ENCODE results near the gene HIPK4.
"Not testable (repeated sequence)": the region's sequence is repeated elsewhere in the genome, so short reads cannot be mapped to it uniquely, and the experiment has no call there.

Gene HIPK4

DNA sequence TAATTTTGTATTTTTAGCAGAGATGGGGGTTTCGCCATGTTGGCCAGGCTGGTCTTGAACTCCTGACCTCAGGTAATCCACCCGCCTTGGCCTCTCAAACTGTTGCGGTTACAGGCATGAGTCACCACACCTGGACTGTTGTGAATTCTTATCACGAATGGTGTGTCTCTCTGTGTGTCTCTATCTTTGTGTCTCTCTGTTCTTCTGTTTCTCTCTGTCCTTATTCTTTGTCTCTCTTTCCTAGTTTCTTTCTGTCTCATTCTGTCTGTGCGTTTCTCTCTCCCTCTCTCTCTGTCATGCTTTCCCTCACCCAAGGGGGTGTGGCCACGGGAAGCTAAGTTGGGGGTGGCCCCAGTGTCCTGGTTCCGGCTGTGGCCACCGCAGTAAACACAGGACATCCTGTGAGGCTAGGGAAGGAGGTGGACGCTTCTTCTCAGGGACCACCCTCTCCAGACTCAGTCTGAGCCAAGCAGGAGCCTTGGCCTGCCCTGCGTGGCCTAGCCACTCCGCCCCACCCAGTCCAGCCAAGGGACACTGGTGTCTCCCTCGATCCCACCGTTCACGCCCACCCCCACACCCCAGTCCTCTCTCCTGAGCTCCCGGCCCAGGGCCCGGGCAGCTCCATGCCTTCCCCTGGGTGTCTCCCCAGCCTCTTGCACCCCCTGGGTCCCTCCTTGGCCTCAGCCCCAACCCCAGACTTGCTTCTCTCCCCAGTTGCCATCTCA is 27.1 kb upstream of the HIPK4 start:
- no peak for DNase-seq (ENCODE audit: low read depth)

DNA sequence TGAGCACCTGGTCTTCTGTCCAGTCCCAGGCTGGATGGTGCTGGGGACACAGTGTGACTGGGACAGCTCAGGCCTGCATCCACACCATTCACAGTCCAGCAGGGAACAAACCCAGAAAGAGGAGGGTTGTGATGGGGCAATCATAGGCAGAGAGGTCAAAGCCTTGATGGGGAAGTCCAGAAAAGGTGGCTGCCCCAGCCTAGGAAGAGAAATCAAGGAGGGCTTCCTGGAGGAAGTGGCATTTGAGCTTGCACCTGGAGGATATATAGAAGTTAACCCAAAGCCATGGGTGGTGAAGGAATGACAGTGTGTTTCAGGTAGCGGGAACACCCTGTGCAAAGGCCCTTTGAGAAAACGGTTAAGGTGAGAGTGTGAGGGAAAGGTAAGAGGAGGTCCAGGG is 25.8 kb upstream of the HIPK4 start:
- no peak for DNase-seq (ENCODE audit: low read depth)

DNA sequence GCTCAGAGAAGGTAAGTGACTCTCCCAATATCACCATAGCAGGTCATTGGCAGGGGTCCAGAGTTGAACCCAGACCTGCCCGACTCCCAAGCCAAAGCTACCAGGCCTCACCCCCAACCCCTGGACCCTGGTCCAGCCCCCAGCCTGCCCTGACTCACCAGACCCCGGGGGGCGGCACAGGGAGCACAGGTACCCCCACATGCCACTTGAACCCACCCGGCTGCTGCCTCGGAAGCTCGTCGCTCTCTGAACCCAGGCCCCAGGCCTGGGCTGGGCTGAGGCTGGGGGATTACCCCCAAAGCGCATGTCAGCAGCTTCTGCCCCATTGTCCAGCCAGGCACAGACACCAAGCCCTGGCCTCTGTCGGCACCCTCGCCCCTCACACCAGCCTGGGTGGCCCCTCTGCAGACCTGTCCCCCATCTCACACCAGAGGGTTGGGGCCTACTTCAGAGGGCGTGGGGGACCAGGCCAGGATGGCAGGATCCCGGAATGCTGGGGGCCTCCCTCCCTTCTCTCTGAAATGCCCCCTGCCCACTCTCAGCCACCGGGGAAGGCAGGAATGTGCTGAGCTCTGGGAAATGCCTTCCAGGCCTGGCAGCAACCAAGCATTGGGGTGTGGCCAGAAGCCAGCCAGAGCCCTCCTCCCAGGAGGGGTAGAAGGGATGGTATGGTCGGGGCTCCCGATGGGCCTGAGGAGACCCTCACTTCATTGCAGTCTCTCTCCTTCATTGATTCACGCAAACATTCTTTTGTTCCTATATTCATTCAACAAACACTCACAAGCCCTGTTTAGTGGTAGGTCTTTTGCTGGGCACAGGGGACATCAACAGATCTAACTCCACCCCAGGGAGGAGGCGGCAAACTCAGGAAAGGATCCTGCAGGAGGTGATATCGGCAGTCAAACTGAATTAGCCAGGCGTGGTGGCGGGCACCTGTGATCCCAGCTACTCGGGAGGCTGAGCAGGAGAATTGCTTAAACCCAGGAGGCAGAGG is 24.9 kb upstream of the HIPK4 start:
- DNase-seq (ENCODE audit: low read depth) = no peak

DNA sequence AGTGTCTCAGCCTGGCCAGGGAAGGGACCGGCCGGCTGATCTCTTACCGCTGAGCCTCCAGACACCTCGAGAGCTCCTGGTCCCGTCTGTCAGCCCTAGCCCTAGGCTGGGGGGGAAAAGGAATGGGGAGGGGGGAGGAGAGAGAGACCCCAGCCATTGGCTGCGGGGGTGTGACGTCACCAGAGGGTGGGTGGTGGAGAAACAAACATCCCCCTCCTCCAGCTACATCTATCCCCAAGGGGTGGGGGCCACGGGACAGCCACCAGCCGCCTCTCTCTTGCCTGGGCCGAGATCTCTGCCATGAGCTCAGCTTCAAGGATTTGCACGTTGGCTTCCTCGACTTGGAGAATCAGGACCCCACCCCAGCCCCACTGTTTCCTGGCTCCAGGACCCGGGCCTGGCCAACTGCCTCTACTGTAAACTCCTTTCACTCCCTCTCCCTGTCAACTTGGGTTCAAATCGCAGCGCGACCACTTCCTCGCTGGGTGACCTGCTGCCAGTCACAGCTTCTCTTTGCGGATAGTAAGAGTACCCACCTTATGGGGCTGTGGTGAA is 23.4 kb upstream of the HIPK4 start, which contains the start of gene PRX:
Gene PRX, minus strand, starts transcription at position 88 of the 555 bp plus-strand sequence. CDS start 5,446 bp downstream, outside the sequence.
- DNase-seq (ENCODE audit: low read depth) = no peak

DNA sequence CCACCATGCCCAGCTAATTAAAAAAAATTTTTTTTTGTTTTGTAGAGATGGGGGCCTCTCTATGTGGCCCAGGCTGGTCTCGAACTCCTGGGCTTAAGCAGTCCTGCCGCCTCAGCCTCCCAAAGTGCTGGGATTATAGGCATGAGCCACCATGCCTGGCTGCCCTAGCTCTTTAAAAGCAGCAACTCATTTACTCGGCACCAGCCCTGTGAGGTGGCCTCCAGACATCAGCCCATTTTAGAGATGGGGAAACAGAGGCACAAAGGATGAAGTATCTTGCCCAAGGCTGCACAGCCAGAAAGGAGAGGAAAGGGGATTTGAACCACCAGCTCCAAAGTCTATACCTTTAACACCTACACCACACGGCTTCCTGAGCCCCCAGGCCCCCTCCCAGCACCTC is 22.9 kb upstream of the HIPK4 start:
- DNase-seq (ENCODE audit: low read depth) = no peak

DNA sequence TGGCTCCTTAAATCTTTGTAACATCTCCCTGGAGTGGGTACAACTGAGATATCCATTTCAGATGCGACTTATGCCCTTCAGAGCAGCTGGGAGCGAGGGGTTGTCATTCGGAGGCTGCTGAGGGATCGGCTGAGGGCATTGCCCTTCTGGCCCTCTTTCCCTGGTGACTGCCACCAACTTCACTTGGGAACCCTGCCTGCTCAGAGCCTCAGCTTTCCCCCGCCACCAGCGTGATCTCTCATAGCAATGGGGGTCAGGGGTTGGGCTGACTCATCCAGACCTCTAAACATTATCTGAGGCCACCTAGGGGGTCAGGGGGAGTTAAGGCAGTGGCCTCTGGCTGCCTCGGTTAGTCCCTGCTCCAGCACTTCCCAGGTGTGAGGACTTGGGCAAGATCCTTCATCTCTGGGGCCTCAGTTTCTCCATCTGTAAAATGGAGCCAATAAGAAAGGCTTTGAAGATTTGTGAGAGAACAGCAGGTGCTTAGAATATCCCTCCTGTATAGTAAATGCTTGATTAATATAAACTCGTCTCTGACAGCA is 22.0 kb upstream of the HIPK4 start:
- DNase-seq (ENCODE audit: low read depth) = no peak

DNA sequence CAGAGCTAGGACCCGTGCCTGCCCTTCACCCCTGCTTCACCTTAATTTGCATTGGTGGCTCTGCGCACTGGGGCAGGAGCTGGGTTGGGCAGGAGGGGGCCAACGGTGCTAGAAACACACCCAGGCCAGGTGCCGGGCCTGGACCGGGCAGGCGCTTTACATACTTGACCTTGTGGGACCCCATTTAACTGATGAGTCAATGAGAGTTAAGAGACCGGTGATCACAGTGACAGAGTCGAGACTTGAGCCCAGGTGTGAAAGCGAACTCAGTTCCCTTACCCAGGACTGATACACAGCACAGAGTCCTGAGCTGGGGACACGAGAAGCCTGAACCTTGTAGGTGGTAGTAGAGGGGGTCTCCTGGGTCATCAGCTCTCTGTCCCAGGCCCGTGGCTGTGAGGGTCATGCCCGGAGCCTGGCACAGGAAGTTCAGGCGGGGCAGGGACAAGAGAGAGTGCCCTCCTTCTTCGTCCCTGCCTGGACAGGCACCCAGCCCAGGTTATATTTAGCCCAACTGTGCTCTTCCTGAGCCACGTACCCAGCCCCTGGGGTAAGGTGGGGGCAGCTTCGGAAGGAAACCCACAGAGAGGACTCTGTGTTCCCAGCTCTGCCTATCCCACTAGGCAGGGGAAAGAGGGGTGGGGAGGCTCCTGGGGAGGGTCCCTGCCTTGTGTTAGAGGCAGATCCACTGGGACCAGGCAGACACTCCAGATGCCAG is 21.3 kb upstream of the HIPK4 start:
- no peak for DNase-seq (ENCODE audit: low read depth)

DNA sequence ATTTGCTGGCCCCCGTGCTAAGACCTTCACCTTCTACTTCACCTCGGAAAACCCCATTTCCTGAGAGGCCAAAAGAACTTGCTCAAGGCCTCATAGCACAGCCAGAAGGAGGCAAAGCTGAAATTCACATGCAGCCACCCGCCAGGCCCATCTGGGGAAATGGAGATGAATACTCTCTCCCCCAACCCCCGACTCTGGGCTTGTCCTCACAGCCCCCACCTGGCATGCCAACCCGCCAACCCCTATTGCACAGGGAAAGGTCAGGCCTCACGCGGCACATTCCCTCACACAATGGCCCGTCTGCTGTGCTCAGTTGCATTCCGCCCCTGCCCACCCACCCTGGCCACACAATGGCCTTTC is 20.0 kb upstream of the HIPK4 start:
- DNase-seq (ENCODE audit: low read depth) = no peak

DNA sequence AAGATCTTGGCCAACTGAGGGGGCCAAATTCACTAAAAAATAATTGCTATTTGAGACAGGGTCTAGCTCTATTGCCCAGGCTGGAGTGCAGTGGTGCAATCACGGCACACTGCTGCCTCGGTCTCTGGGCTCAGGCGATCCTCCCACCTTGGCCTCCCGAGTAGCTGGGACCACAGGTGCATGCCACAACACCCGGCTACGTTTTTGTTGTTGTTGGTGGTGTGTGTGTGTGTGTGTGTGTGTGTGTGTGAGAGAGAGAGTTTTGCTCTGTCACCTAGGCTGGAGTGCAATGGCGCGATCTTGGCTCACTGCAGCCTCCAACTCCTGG is 18.6 kb upstream of the HIPK4 start:
- DNase-seq (ENCODE audit: low read depth) = not testable (repeated sequence)

DNA sequence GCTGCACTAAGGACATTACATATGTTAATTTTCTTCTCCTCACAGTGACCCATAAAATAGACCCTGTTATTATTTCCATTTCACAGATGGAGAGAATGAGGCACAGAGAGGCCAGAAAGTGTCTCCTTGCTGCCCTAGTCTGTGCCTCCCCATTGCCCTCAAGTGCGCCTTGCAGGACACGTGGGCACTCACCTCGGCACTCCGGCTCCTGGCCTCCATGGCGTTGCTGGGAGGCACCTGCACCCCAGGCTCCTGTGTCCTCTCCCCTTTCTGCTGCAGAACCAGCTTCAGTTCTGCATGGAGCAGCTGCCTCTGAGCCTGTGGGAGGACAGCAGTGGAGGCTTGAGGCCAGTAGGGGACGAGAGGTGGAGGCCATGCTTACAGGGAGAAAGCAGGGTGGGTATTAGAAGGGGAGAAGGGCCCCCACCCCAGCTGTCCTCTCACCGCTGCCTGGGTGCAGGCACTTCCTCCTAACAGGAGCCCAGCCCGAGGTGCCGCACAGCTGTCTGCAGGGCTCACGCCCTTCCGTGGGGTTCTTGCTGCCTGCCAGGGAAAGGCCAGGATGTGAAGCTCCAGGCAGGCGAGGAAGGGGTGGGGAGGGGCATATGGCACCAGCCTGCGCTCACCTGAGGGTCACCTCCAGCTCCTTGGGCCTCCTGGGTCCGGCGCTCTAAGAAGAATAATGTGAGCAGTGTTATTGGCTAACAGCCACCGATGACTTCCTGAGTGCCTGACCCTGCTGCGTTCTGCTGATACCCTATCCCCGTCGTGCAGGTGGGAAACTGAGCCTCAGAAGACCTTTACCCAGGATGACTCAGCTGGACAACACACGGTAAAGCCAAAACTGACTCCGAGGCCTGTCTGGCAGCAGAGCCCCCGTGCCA is 18.0 kb upstream of the HIPK4 start:
- no peak for DNase-seq (ENCODE audit: low read depth)

DNA sequence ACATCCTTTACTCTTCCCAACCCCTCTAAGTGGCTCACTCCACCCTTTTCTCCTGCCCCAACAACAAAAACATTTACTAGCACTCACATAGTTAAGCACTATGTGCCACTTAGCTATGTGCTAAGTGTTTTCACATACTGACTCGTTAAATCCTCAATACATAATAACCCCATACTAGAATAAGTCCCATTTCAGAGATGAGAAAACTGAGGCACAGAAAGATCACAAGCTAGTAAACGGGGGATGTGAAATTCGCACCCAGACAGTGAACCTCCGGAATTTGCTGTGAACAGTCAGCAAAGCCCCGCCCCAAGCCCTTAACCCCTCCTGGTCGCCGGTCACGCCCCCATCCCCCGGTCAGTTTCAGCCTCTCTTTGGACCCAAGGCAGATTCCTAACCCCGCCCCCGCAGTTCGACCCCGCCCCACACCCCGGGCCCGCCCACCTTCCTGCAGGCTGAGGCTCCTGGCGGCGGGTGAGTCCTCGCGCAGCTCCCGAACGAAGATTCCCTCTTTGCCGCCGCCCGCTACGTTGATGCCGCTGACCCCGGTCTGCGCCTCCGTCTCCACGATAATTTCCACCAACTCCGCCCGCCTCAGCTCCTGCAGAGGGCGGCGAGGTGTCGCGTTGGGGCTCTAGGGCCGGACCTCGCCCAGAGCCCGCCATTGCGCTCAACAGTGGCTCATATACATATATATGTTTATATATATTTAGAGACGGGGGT is 13.4 kb upstream of the HIPK4 start:
- DNase-seq (ENCODE audit: low read depth) = peak; percentile 88

DNA sequence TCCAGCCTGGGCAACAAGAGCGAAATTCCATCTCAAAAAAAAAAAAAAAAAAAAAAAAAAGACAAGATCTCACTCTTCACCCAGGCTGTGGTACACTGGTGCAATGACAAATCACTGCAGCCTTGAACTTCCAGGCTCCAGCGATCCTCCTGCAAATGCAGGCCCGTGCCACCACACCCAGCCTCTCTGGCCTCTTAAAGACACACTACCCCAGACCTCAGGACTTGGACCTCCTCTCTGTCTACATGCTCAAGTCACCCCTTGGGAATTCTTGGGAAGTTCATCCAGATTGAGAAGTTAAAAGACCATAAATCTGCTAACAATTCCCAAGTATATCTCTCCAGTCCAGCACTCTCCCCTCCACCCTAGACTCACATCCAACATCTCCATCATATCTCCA is 10.6 kb upstream of the HIPK4 start:
- DNase-seq (ENCODE audit: low read depth) = no peak

DNA sequence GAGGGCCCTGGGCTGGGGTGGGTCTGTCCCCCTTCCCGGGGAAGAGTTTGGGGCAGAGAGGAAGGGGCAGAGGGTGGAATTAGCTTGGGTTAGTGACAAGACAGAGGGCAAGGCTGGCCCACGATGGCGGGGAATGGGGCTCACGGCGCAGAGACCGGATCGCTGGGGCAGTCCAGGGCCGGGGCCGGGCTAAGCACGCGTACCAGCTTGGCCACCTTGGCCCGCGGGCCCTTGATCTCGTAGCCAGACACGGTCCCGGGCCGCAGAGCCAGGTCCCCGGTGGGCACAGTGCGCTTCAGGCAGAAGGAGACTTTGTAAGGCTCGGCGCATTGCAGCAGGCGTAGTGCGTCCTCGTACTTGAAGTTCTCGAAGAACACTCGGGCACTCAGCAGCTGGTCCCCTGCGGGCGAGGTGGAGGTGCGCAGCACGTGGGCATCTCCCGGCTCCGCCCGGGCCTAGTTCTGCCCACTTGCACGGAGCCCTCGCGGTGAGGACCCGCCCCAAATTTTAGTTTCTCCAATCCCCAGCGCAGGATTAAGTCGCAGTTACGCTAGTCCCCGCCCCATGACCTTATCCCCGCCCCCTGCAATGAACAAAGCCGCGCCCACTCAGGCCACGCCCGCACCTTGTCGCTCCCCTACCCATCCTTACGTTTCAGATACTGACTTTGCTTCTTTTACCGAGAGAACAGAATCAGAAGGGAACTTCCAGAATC is 8.6 kb upstream of the HIPK4 start:
- DNase-seq (ENCODE audit: low read depth) = no peak

DNA sequence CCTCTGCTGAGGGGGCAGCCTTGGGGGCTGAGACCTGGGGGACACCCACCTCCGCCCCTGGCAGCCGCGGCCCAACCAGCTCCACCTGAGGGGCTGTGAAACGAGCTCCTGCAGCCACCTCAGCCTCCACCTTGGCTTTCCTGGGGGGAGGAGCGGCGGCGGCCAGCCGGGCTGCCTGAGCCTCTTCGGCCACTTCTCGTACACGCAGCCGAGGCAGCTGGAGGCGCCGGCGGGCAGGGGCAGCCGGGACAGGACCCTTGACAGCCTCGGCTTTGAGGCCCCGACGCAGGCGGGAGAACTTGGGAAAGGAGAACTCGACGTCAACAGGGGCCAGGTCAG is 7.6 kb upstream of the HIPK4 start:
- DNase-seq (ENCODE audit: low read depth) = no peak

DNA sequence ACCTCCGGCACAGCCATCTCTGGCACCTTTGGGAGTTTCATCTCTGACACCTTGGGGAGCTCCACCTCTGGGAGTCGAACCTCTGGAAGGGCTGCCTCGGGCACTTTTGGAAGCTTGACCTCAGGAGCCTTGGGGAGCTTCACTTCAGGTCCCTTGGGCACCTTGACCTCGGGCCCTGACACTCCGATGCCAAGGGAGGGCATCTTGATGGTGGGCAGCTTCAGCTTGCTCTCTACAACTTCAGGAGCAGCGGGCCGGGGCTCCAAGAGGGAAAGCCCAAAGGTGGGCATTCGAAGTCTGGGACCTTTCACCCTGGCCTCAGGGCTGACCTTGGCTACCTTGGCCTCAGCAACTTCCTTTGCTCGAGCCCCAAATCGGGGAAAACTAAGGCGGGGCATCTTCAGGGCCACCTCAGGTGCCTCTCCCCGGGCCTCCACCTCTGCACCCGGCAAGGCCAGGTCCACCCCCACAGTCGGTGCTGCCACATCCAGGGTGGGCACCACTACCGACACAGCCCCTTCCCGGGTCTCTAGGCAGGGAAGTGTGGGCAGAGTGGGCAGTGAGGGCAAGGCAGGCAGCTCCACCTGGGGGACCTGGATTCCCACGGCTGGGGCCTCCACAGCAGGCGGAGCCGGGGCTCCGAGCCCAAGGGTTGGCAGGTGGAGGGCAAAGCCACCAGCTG is 7.0 kb upstream of the HIPK4 start:
- DNase-seq (ENCODE audit: low read depth) = no peak

DNA sequence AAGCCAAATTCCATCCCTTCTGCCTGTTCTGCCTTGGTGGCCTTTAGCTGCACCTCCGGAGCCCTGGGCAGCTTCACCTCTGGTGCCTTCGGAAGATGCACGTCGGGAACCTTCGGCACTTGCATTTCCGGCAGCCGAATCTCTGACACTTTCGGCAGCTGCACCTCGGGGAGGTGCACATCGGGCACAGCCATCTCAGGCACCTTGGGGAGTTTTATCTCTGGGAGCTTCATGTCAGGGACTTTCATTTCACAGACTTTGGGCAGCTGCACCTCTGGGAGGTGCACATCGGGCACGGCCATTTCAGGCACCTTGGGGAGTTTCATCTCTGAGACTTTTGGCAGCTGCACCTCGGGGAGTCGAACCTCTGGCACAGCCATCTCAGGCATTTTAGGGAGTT is 6.0 kb upstream of the HIPK4 start:
- DNase-seq (ENCODE audit: low read depth) = no peak

DNA sequence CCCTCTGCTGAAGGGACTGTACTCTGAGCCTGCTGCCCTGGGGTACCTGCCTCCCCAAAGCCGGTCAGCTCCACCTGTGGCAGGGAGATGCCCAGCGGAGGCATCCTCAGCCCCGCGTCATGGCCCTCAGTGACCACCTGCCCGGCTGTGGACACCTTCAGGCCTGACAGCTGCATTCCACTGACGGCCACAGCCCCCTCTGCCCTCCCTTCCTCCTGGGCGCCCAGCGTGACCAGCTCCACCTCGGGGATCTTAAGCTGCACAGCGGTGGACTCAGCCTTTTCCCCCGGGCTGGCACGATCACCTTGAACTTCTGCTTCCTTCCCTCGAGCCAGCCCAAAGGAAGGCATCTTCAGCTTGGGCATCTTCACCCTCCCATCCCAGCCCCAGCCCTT is 4.8 kb upstream of the HIPK4 start:
- DNase-seq (ENCODE audit: low read depth) = no peak

DNA sequence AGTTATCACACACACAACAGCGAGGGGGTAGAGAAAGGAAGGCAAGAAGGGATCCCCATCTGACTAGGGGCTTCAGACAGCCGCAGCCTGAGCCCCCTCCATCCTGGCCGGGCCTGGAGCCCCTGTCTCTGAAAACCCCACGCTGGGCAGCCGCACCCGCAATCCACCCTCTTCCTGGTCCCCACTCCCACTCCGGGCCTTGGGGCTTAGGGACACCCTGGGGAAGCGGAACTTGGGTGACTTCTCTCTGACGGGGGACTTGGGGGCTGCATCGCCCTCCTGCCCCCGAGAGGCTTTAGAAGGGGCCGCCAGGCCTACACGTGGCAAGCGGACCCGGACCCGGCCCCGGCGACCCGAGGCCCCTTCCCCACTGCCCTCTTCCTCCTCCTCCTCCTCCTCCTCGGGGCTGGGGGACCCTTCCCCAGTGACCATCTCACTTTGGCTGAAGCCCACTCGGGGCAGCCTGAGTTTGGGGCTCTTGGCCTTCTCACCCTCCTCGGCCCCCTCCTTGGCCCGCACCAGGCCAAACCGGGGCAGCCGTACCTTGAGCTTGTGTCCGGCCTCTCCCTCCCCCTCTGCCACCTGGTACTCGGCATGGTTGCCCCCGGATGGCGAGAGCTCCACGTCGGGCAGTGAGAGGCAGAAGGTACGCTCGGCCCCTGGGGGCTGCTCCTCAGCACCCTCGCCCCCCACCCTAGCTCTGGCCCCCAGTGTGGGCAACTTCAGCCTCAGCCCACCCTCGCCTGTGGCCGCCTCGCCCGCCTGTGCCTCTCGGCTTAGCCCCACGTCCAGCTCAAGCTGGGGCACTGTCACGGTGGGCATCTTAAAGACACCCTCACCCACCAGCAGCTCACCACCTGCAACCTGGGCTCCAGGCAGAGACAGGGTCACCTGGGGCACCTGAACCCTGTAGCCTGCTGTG is 4.2 kb upstream of the HIPK4 start:
- no peak for DNase-seq (ENCODE audit: low read depth)

All from HS-27A (cell line).